Stimulated activated CD4-positive, alpha-beta T cell treated with anti-CD3 and anti-CD28 coated beads, Interleukin-1b, Interleukin-23, amount 100 ng/mL, for 4 hours (primary cell): ENCODE measurements around the gene MTMR4.
A peak's percentile ranks its signal among the peaks of the same experiment; 100 is the strongest.
"Not testable (repeated sequence)": the region's sequence is repeated elsewhere in the genome, so short reads cannot be mapped to it uniquely, and the experiment has no call there.

Experiments
- DNase-seq, 2 donors: peaks; one replicate each; pipeline ENCODE4 v3.0.0-alpha.2; 2020; ENCODE audit warnings: low read depth in 2 of 2

The MTMR4 gene

DNA sequence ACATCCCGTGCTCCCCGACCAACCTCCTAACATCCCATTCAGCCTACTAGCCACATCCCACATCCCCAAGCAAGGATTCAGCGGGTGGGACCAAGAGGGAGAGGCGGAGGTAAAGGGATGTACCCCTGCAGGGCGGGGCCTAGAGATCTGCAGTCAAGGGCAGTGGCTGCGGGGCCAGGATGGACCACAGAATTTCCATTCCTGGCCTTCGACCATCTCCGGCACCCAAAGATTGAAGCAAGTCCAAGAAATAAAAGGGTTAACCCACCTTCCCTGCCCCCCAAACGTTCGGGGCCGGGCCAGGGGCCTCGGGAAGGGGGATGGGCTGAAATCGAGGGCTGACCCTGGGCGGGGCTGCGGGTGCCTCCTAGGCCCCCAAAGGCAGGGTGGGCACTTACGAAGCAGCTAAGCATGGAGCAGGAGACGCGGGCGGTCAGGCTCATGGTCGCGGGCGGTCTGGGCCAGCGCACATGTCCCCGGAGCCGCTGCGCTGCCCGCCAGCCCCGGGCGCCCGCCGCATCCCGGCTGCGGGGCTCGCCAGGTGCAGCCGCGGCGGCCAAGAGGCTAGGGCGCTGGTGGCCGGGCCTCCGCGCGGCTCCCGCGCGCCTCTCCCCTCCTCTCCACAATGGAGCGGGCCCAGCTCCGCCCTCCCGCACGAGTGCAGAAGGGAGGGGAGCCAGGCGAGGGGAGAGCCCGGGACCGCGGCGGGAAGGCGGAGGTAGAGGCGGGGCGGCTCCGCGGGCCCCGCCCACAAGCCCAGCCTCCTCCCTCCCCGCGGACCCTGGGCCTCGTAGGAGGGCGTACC is at the start of gene MTMR4:
Gene MTMR4 (minus strand): TSS at position 674 of the 805 bp plus-strand sequence. CDS start 231 bp downstream, at position 443.
- peak; percentile 52 to 71 for DNase-seq

DNA sequence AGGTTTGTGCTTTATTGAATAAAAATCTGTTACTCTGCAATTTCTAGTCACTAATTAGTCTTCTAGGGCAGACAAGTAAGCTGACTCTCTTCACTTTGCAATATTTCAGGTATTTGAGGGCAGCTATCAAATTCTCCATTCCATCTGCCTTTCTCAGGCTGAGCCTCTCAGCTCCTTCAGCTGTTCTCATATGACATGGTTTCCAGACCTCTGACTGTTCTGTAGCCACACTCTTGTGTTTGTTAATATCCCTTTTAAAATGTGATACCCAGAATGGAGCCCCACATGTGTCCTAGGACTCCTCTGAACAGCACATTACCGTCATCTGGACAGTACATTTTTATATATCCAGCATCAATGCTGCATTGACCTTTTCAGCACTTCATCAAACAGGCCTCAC is 46.1 kb upstream of the MTMR4 start:
- DNase-seq: no peak

DNA sequence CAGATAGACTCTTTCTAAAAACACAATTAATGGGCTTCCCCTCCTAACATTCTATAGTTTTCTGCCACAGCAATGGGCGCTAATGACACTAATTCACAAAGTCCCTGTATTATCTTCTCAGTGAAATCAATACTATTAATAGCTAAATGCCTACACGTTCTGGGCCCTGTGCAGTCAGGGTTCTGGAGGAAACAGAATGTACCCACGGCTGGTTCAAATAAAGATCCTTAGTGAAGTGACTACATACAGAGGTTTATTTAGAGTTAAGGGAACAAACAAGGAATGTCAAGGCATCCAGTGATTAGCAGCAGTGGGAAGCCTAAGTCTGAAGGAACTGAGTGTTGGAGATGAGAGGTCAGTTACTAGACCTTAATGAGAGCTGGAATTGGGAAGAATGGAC is 43.5 kb upstream of the MTMR4 start:
- DNase-seq: no peak

DNA sequence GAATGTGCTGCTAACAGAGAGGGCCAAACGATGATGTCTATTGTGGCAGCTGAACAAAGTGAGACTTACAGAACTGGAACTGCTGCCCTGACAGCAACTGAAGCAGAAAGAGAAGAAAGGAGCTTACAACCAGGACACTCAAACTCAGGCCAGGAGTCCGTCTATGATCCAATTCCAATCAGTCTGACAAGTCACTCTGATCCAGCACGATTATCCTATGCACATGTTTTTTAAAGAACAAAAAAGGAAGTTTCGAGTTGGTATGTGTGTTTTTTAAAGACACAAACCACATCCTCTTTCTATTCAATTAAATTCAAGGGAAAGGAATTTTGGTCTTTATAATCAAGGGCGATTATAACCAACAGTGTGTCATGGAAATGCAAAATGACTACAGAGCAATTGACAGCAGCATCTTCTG is 42.4 kb upstream of the MTMR4 start:
- DNase-seq: no peak

DNA sequence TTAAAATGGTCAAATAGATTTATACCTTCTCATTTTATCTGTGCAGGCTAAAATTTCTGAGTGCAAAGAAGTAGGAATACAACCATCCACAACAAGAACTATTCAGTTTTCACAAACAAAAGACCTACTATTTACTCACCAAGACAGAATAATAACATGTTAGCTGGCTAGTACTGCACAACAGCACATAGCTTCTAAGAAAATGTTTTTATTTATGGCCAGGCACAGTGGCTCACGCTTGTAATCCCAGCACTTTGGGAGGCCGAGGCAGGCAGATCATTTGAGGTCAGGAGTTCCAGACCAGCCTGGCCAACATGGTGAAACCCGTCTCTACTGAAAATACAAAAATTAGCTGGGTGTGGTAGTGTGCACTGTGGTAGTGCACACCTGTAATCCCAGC is 40.7 kb upstream of the MTMR4 start:
- DNase-seq: not testable (repeated sequence)

DNA sequence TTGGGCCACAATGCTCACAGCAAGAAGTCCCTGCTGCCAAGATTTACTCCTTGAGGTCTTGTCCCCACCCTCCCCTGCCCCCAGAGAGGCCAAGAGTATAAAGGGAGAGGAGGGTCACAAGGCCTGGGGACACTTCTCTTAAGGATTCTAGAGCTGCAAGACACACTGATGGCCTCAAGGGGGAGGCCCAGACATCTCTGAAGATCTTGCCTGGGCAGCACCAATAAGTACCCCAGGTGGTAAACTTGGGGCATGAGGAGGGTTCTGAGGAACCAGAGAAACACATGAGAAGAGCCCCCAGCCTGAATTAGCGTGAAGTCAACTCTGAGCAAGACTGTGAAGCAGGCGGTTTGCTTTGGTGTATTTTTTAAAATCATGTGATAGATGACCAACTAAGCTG is 26.8 kb upstream of the MTMR4 start:
- no peak for DNase-seq

DNA sequence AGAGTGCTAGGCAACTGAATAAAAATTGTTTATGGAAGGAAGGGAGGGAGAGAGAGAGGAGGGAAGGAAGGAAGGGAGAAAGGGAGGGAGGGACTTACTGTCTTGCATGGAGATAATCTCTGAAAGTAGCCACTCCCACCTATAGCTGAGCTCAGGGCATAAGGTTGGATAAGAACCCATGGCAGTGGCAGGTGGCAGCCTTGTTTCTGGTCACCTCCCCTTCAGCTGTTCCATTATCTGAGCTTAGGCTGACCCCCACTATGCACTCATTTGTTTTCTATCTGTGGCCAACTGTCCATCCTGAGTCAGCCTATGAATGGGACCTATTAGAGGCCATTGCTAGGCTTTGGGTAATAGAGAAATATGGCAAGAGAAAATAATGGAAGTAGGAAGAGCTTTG is 25.3 kb upstream of the MTMR4 start:
- no peak for DNase-seq

DNA sequence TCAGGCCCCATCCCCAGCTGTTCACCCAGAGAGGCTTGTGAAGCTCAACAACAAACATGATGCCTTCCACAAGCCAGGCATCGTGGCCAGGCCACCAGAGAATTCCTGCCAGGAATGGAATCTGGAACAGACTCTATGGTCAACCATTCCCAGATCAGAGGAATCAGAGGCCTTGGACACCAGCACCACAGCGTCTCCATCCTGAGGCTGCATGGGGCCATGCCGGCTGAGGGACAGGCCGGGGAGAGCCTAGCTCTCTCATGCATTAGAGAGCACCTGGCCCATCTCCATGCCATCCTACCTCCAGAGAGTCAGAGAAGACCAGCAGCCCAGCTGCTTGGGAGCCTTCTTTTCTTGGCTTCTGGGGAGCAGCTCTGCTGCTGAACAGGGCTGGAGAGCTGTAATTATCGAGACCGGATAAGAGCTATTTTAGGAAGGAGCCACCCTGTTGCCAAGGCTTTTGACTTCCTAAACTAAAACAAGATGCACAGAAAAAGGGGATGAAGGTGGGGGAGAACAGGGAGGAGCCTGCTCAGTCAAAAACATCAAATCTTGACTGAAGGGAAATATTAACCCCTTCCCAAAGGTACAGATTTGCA is 24.5 kb upstream of the MTMR4 start:
- DNase-seq: no peak

DNA sequence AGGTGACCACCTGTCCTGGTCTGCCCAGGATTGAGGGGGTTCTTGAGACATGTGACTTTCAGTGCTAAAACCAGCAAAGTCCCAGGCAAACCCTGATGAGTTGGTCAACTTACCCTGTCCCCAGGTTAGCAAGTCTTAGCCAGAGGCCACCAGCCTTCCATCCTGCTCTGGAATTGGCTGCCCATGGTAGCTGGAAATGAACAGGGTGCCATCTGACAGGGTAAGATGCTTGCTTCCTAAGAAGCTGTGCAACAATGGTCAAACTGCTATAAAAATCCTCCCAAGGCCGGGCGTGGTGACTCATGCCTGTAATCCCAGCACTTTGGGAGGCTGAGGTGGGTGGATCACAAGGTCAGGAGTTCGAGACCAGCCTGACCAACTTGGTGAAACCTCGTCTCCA is 22.8 kb upstream of the MTMR4 start:
- DNase-seq: no peak

DNA sequence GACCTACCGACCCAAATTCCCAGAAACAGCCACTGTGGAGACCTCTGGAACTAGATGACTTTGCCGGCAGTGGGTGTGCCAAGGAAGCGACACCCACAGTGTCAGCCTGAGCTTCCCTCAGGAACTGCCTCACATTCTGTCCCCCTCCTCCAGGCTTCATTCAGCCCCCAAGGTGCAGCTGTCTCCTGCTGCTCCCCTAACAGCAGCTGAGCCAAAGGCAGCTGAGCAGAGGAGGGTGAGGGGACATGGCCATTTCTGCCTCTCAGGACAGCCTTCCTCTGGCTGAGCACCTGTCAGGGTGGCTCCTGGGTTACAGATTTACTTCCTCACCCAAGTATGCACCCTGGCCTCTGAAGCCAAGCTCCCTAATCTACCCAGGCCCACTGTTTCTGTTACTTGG is 22.1 kb upstream of the MTMR4 start:
- DNase-seq: no peak

DNA sequence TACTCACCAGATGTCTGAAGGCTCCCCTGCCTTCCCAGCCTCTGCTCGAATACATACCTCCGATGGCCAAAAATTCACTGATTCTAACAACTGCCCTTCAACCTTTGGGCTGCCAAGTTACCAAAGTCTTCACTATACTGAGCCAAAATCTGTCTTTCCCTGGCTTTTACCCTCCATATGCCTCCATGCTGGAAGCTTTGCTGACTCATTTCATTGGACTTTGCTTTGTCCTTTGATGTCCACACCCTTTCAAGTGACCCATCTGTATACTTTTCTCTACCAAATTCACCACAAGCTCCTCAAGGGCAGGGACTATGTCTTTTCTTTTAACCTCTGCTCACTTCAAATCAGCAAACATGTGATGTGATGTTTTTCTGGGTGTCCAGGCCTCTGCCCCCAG is 21.0 kb upstream of the MTMR4 start:
- no peak for DNase-seq

DNA sequence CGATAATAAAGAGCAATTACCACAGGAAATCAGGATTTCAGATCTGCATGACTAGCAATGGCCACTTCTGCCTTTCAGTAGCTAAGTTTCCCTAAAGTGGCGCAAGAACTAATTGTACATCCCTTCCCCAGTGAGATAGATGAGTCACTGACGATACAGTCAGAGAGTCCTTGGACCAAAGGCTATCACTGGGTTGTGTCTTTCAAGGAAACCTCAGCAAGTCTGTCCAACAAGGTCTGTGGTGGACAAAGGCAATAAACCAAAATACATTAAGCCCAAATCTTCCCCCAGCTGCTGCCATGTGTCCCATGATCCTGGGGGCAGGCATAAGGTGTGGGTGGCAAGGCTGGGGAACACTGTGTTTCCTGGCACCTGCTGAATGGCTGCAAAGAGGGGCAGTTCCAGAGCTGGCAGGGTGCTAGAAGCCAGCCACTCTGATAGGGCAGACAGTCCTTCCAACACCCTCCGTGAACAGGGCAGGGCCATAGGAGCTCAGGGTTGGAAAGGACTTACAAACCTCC is 20.5 kb upstream of the MTMR4 start:
- DNase-seq: no peak

DNA sequence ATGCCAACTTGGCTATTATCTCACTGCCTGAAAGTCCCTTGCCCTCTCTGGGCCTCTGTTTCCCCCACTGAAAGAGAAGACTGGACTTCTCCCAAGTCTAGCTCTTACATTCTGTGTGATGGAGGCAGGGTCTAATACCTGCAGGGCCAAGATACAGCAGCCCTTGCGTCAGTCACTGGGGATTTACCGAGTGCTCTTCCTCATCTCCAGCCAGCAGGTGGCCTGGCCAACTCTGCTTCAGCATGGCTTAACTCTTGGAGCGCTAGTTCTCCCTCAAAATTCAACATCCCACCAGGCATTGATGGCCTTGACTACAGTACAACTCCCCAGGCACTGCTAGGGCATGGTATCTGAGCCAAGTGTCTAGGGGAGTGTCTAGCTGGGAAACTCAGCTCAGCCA is 19.9 kb upstream of the MTMR4 start:
- DNase-seq: no peak

DNA sequence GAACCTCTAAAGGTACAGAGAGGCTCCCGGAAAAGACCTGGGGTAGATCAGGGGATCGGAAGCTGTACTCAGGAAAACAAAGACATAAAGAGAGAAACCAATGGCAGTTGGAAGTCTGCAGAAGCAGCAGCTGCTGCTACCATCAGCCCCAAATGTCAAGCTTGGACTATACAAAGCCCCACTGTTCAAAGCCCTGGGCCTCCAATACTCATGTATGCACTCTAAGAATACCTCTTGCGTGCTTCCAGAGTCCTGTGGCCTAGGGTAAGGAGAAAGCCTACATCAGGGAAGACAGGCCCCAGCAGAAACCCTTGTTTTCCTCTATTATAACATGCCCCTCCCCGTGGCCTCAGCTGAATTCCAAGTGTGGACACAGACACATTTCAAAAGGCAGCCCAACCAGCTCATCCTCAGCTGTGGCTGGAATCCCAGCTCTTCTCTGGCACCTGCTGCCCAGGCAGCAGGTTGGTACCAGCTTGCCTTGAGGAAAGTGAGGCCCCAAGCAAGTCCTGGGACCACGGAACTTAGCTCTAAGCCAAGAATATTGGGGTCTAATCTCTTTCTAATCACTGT is 19.3 kb upstream of the MTMR4 start:
- no peak for DNase-seq

DNA sequence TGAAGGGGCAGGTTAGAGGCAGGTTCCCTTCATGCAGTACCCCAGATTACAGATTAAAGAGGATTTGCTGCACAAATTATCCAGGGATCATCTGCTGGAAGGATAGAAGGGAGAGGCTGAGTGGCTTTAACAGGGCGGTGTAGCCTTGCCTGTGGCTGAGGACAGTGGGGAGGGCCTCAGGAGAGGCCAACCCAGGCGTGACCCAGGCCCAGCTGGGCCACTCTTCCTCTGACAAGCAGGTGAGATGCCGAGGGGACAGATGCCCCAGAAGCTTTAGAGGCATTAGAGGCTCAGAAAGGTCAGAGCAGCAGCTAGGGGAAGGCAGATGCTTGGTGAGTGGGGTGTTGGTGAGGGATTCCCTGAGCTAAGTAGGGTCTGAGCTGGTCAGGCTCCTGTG is 18.1 kb upstream of the MTMR4 start:
- DNase-seq: no peak

DNA sequence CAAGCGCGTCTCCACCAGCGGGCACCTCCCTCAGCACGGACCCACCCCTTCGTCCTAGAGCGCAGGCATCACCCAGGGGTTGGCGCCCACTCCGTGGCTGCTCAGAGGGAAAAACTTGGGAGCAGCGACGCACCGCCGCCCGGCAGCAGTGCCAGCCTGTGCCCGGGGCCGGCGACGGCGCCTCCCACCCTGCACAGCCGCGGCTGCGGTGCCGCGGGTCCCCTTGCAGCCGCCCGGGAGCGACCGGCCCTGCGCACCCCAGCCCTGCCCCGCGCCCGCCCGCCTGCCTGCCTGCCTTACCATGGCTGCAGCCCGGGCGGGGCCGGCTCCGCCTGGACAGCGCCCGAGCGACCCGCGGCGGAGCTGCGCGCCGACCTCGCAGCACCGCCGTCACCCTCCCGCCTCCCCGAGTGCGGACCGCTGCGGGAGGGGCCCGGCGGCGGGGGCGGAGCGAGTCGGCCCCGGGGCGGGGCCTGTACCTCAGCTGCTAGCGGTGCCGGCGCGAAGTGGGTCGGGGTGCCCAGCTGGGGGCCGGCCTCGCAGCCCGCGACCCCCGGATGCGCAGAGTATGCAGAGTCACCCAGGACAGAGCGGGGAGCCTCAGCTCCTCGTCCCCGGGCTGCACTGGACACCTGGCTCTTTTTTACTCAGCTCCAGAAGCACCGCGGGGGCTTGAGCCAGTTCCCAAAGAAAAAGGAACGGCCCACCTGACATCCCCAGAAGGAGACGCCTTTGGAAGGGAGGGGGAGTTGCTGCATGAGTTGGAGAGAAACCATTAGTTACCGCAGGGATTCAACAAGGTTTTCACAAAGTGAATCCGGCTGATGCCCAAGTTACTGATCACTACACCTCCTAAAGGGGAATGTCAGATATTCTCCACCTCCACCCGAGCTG is 17.5 kb upstream of the MTMR4 start:
- peak; percentile 47 to 64 for DNase-seq

DNA sequence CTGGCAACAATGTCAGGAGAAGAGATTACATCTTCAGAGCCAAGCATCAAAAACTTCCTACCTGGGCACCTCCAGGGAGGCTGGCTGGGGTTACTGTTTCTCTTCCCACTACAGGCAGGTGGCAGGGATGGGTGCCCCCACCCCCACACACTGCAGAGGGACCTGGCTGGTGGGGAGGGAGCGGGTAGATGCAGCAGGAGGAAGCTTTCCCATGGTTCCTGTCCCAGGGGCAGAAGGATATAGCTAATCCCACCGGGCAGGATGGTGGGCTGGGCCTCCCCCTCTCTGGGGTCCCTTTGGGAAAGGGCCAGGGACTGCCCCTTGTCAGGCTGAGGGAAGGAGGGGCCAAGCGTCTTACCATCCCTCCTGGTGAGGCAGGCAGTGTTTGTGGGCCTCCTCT is 16.7 kb upstream of the MTMR4 start:
- DNase-seq: no peak

DNA sequence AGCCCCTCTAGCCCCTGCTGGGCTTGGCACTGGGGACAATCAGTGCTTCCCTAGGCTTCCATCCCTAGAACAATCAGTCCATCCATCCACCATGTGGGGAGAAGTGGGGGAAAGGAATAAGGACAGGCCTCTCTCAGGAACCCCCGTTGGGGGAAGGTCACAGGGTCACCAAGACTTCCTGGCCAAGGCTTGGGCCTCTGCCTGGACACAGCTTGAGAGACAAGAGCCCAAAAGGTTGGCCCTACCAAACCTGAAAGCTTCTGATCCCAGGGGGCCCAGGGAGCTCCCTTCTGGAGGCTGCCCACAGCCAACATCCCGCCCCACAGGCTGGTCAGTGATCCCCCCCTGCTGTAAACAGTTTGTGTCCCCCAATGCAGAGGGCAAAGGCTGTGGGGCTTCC is 16.2 kb upstream of the MTMR4 start:
- no peak for DNase-seq

DNA sequence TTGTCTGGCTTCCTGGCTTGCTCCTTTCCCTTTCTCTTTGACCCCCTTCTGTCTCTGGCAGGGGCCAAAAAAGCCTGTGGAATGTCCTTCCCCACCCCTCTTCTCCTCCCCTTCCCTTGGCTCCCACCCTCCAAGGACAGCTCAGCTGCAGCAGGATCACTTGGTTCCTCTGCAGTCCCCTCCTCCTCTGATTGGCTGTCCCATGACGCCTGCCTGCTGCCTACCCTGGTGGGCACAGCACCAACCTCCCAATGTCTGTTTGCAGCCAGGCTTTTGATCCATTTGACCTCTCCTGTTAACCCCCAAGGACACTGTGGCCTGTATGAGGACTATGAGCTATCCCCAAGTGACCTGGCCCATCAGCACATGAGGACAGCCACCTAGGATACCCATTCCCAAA is 14.8 kb upstream of the MTMR4 start:
- DNase-seq: no peak

DNA sequence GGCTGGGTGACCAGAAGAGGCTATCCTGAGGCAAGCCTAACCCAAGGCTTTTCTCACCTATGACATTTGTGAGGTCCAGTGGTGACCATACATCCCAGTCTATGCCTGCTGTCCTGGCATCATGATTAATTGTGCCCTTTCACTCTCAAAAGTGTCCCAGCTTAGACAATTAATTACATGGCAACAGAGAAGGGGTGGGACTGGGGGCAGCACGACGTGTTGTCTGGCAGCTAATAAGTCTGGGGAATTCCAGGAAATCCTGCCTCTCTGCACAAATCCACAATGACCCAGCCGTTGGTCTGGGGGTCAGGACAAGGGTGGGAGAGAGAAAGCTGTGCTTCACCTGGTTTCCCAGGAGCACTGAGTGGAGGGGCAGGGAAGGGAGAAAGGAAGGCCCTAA is 14.0 kb upstream of the MTMR4 start:
- DNase-seq: no peak

DNA sequence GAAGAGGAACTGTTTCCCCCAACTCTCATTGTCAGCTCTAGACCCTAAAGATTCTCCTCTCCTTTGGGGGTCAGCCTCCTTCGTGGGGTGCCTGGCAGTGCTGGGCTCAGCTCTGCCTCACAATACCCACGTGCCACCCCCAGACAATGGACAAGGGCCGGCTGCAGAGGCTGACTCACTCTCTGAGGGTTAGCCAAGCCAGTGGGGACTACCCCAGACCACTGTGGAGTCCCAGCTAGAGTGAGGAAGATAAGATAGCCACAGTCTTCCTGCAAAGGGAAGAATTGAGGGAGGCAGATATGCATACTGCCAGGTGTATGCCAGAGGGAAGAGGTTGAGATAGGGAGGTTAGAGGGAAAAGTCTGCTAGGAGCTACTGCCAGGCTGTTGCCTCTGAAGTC is 13.5 kb upstream of the MTMR4 start:
- DNase-seq: no peak

DNA sequence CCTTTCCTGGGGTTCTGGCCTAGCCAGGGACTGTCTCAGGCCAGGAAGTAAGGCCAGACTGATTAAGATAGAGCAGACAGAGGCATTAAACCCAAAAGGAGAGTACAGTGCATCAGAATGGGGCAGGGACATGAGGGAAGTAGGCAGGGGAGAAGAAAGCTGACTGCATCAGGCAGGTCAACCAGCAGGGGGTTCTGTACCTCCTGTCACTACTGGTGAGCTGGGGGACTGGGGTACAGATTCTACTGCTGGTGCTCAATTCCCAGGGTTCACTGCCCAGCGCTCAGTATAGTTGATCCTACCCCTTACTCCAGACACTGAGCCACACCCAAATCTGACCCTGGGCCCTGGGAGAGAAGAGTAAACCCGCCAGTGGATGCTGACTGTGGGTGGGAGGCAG is 12.9 kb upstream of the MTMR4 start:
- no peak for DNase-seq
